Sigmoid colon (tissue), 7 donors: Measurements from ENCODE around the gene IFNA13. TPM values are rescaled to one million over a fixed set of nuclear protein-coding genes. Genes with fewer than 3 reads are reported as not detected.

Experiments
- DNase-seq: peaks from one replicate; pipeline ENCODE4 v3.0.0-alpha.2; 2019
- H3K27ac ChIP-seq, 4 donors: fragments of 200-600 bp; sonication (generic); one replicate each; pipeline ENCODE4 v1.5.1; 2016 to 2019; ENCODE audit warnings: mild to moderate bottlenecking in 1 of 4
- H3K27me3 ChIP-seq, 3 donors: fragments of 200-600 bp; sonication (generic); one replicate each; pipeline ENCODE4 v1.5.1; 2019; ENCODE audit warnings: mild to moderate bottlenecking in 1 of 3
- H3K36me3 ChIP-seq, 4 donors: fragments of 200-600 bp; sonication (generic); one replicate each; pipeline ENCODE4 v1.5.1; 2016 to 2019
- H3K4me1 ChIP-seq, 4 donors: fragments of 200-600 bp; sonication (generic); one replicate each; pipeline ENCODE4 v1.5.1; 2017 to 2019
- H3K4me3 ChIP-seq, 4 donors: fragments of 200-600 bp; sonication (generic); one replicate each; pipeline ENCODE4 v1.5.1; 2017 to 2019; ENCODE audit warnings: mild to moderate bottlenecking in 2 of 4, moderate library complexity in 1 of 4
- H3K9me3 ChIP-seq, 4 donors: fragments of 200-600 bp in 3 of 4; sonication (generic) in 3 of 4; one replicate each; pipeline versions ENCODE4 v1.5.1 to v1.6.1; 2013 to 2019
- CTCF ChIP-seq, 4 experiments: fragments of 450-650 bp in 3 of 4; fragments of 200-600 bp in 1 of 4; IDR thresholded peaks; one replicate each; pipeline ENCODE4 v1.5.1; 2016 to 2019; ENCODE audit warnings: antibody characterized with exemption in 4 of 4, mild to moderate bottlenecking in 3 of 4, moderate library complexity in 2 of 4
- EP300 ChIP-seq, 4 donors: sonication (generic); formaldehyde crosslinking; IDR thresholded peaks; one replicate each; pipeline ENCODE4 v1.6.1; 2017; ENCODE audit warnings: antibody characterized with exemption in 4 of 4
- POLR2A ChIP-seq, 2 donors: fragments of 450-650 bp; IDR thresholded peaks; one replicate each; pipeline ENCODE4 v1.6.1; 2016; ENCODE audit warnings: antibody characterized with exemption in 2 of 2, mild to moderate bottlenecking in 2 of 2, moderate library complexity in 2 of 2
- POLR2AphosphoS5 ChIP-seq, 4 donors: sonication (generic); formaldehyde crosslinking; IDR thresholded peaks; one replicate each; pipeline ENCODE4 v1.6.1; 2017; ENCODE audit warnings: antibody characterized with exemption in 4 of 4
- WGBS, 2 donors: extraction: QIAGEN DNeasy Blood & Tissue Kit; methylation state at CpG; one replicate each; pipeline ENCODE4 v1.1.7; 2013; 5-methylcytosine and 5-hydroxymethylcytosine counted together
- intact Hi-C: fragments of 100-400 bp; cut with DNase I; formaldehyde crosslinking; loops from one replicate; pipeline ENCODE4 v1.15.1; 2023
- polyA plus RNA-seq, 3 donors: library from polyadenylated mRNA; stranded (reverse); fragments of 200-250 nt; gene quantifications; one replicate each; pipeline ENCODE4 v1.2.3, GENCODE V29; 2013
- total RNA-seq, 4 donors: library from RNA; depleted of rRNA; stranded (reverse); fragments of >200 nt; gene quantifications; one replicate each; pipeline ENCODE4 v1.1.0, GENCODE V29; 2016
- donor health status: healthy with polysubstance abuse.
- donor health status: Bipolar disorder and iron deficiency.
- donor health status: healthy.

The IFNA13 gene
- total and polyA plus RNA-seq, 7 donors, result not detected

GRCh38 chr9:21324047-21324446 lies 43.8 kb downstream of the IFNA13 start:
- intact Hi-C loops, result no loop called here
- Histone ChIP-seq H3K36me3 (peaks cover 0 to 34% (median 5%) of the 10 kb centered on the region in 4 donors), H3K27me3 (no peaks in the 10 kb centered on the region), H3K4me1 (peaks cover 0 to 36% (median 10%) of the 10 kb centered on the region in 4 donors), H3K27ac (no peak overlapping the region), H3K9me3 (no peaks in the 10 kb centered on the region), H3K4me3 (no peak overlapping the region)
- DNase-seq, result no peak
- 87 to 92% methylated on average over 4 of the region's 4 CpGs for WGBS, 2 donors
- TF ChIP-seq CTCF (IDR thresholded peaks at IDR 0.05) (no peak), POLR2AphosphoS5 (IDR thresholded peaks at IDR 0.05) (no peak), EP300 (IDR thresholded peaks at IDR 0.05) (no peak), POLR2A (IDR thresholded peaks at IDR 0.05) (no peak)

- peaks cover 0 to 25% (median 2%) of the 10 kb centered on the region in 4 donors for H3K4me1 ChIP-seq
- intact Hi-C loops, result no loop called here
- no peak overlapping the region for H3K27ac ChIP-seq
- H3K36me3 ChIP-seq, result peaks cover 0 to 34% (median 5%) of the 10 kb centered on the region in 4 donors
- TF ChIP-seq POLR2AphosphoS5 (IDR thresholded peaks at IDR 0.05), result no peak
- no peak for TF ChIP-seq CTCF (IDR thresholded peaks at IDR 0.05)
- no peak for TF ChIP-seq EP300 (IDR thresholded peaks at IDR 0.05)
- TF ChIP-seq POLR2A (IDR thresholded peaks at IDR 0.05), result no peak
- H3K4me3 ChIP-seq, result no peak overlapping the region
- WGBS, 2 donors, result 87 to 90% methylated on average over 5 of the region's 5 CpGs
- H3K27me3 ChIP-seq, result no peaks in the 10 kb centered on the region
- H3K9me3 ChIP-seq, result no peaks in the 10 kb centered on the region
- DNase-seq, result no peak
Observed at GRCh38 chr9:21322911-21323461, 44.9 kb downstream of the IFNA13 start.

GRCh38 chr9:21320465-21320864 lies 47.4 kb downstream of the IFNA13 start:
- Histone ChIP-seq H3K4me1 (peaks cover 0 to 7% (median 0%) of the 10 kb centered on the region in 4 donors), H3K36me3 (peaks cover 0 to 34% (median 5%) of the 10 kb centered on the region in 4 donors), H3K27ac (no peak overlapping the region), H3K9me3 (no peaks in the 10 kb centered on the region), H3K27me3 (no peaks in the 10 kb centered on the region), H3K4me3 (no peak overlapping the region)
- TF ChIP-seq POLR2AphosphoS5 (IDR thresholded peaks at IDR 0.05) (no peak), EP300 (IDR thresholded peaks at IDR 0.05) (no peak), POLR2A (IDR thresholded peaks at IDR 0.05) (no peak), CTCF (IDR thresholded peaks at IDR 0.05) (no peak)
- DNase-seq, result no peak
- intact Hi-C loops, result no loop called here
- WGBS, 2 donors, result 39 to 64% methylated on average over 2 of the region's 2 CpGs

- Histone ChIP-seq H3K27ac (no peak overlapping the region), H3K4me1 (peaks cover 0 to 5% (median 0%) of the 10 kb centered on the region in 4 donors), H3K27me3 (no peaks in the 10 kb centered on the region), H3K36me3 (peaks cover 0 to 25% (median 3%) of the 10 kb centered on the region in 4 donors), H3K4me3 (no peak overlapping the region), H3K9me3 (no peaks in the 10 kb centered on the region)
- peak; percentile 19 to 65 (median 48) for TF ChIP-seq CTCF (IDR thresholded peaks at IDR 0.05)
- no peak for TF ChIP-seq EP300 (IDR thresholded peaks at IDR 0.05)
- no peak for TF ChIP-seq POLR2AphosphoS5 (IDR thresholded peaks at IDR 0.05)
- WGBS, 2 donors, result 17 to 23% methylated on average over 7 of the region's 7 CpGs
- peak; percentile 68 for DNase-seq
- intact Hi-C loops, result no loop called here
Observed at GRCh38 chr9:21317956-21318923, 49.6 kb downstream of the IFNA13 start.

Other genes with a start within 250 kb of the IFNA13 start
- not detected for gene IFNW1, start 226.2 kb downstream of the IFNA13 start, total RNA-seq
- not detected for gene IFNW1, start 226.2 kb downstream of the IFNA13 start, polyA plus RNA-seq
- gene IFNA21, start 201.4 kb downstream of the IFNA13 start, total RNA-seq, result not detected
- not detected for gene IFNA21, start 201.4 kb downstream of the IFNA13 start, polyA plus RNA-seq
- not detected for gene IFNA4, start 180.5 kb downstream of the IFNA13 start, total RNA-seq
- gene IFNA4, start 180.5 kb downstream of the IFNA13 start, polyA plus RNA-seq, result not detected
- not detected for gene IFNA7, start 165.9 kb downstream of the IFNA13 start, total RNA-seq
- gene IFNA7, start 165.9 kb downstream of the IFNA13 start, polyA plus RNA-seq, result not detected
- gene IFNA10, start 160.9 kb downstream of the IFNA13 start, total RNA-seq, result not detected
- not detected for gene IFNA10, start 160.9 kb downstream of the IFNA13 start, polyA plus RNA-seq
- not detected for gene IFNA16, start 150.7 kb downstream of the IFNA13 start, total RNA-seq
- not detected for gene IFNA16, start 150.7 kb downstream of the IFNA13 start, polyA plus RNA-seq
- gene IFNA17, start 139.8 kb downstream of the IFNA13 start, total RNA-seq, result not detected
- not detected for gene IFNA17, start 139.8 kb downstream of the IFNA13 start, polyA plus RNA-seq
- not detected for gene IFNA14, start 128.1 kb downstream of the IFNA13 start, total RNA-seq
- not detected for gene IFNA14, start 128.1 kb downstream of the IFNA13 start, polyA plus RNA-seq
- not detected for gene IFNA5, start 62.7 kb downstream of the IFNA13 start, total RNA-seq
- gene IFNA5, start 62.7 kb downstream of the IFNA13 start, polyA plus RNA-seq, result not detected
- 10 to 100 TPM; 17.2 to 26.4 (median 22.0) TPM for gene KLHL9, start 32.7 kb downstream of the IFNA13 start, total RNA-seq
- 1 to 10 TPM; 8.4 to 9.8 (median 8.8) TPM for gene KLHL9, start 32.7 kb downstream of the IFNA13 start, polyA plus RNA-seq
- not detected for gene IFNA6, start 17.2 kb downstream of the IFNA13 start, total RNA-seq
- not detected for gene IFNA6, start 17.2 kb downstream of the IFNA13 start, polyA plus RNA-seq
- gene IFNA2, start 17.3 kb upstream of the IFNA13 start, total RNA-seq, result under 1 TPM in 1 of 4 donors, not detected in 3; 0.33 TPM
- gene IFNA2, start 17.3 kb upstream of the IFNA13 start, polyA plus RNA-seq, result under 1 TPM in 1 of 3 donors, not detected in 2; 0.06 TPM
- not detected for gene IFNA8, start 41.1 kb upstream of the IFNA13 start, total RNA-seq
- gene IFNA8, start 41.1 kb upstream of the IFNA13 start, polyA plus RNA-seq, result not detected
- gene IFNA1, start 72.4 kb upstream of the IFNA13 start, total RNA-seq, result not detected
- under 1 TPM in 1 of 3 donors, not detected in 2; 0.09 TPM for gene IFNA1, start 72.4 kb upstream of the IFNA13 start, polyA plus RNA-seq
- not detected for gene IFNE, start 114.3 kb upstream of the IFNA13 start, total RNA-seq
- not detected for gene IFNE, start 114.3 kb upstream of the IFNA13 start, polyA plus RNA-seq